ENCODE results near the gene RASIP1.

The RASIP1 gene

DNA sequence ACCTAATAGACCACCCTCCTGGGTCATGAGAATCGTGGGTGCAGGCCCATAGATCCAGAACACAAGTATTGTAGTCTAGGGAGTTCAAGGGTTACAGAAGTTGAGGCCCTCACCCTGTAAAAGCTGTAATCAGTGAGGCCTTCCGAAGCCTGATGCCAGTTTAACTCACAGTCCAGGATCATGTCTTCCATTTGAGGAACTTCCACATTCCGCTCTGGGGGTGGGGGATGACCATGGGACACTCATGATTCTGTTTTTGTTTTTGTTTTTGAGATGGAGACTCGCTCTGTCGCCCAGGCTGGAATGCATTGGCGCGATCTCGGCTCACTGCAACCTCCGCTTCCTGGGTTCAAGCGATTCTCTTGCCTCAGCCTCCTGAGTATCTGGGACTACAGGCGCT lies 1.7 kb upstream of the RASIP1 start:
- TF ChIP-seq GLIS2 (tag by site-specific recombination; IDR thresholded peaks at IDR 0.05) (no peak), ZNF335 (tag by site-specific recombination; conservative IDR thresholded peaks at IDR 0.05) (no peak), ZNF324 (tag by site-specific recombination; IDR thresholded peaks at IDR 0.05) (no peak)
- TF ChIP-seq, protein P1, sequence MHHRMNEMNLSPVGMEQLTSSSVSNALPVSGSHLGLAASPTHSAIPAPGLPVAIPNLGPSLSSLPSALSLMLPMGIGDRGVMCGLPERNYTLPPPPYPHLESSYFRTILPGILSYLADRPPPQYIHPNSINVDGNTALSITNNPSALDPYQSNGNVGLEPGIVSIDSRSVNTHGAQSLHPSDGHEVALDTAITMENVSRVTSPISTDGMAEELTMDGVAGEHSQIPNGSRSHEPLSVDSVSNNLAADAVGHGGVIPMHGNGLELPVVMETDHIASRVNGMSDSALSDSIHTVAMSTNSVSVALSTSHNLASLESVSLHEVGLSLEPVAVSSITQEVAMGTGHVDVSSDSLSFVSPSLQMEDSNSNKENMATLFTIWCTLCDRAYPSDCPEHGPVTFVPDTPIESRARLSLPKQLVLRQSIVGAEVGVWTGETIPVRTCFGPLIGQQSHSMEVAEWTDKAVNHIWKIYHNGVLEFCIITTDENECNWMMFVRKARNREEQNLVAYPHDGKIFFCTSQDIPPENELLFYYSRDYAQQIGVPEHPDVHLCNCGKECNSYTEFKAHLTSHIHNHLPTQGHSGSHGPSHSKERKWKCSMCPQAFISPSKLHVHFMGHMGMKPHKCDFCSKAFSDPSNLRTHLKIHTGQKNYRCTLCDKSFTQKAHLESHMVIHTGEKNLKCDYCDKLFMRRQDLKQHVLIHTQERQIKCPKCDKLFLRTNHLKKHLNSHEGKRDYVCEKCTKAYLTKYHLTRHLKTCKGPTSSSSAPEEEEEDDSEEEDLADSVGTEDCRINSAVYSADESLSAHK (tag by site-specific recombination; IDR thresholded peaks at IDR 0.05) = no peak
- Histone ChIP-seq H3K36me3 (ENCODE audit: control insufficient read depth in 2 of 2, insufficient read depth in 1 of 2, low read length in 2 of 2) (no peaks in the 10 kb centered on the region), H3K4me3 (ENCODE audit: low read depth, low read length) (no peak overlapping the region), H3K9me3 (ENCODE audit: control insufficient read depth, insufficient read depth, low read depth, low read length) (no peaks in the 10 kb centered on the region), H3K4me1 (ENCODE audit: control insufficient read depth, insufficient read depth, low read length) (peaks cover 5% of the 10 kb centered on the region), H3K27ac (ENCODE audit: extremely low read depth, low read depth, low read length) (0 out of 2 replicates have a peak overlapping the region, but pooled peaks have one; percentile 12)
- ChIA-PET POLR2A (no interaction called here), CTCF (no interaction called here)

DNA sequence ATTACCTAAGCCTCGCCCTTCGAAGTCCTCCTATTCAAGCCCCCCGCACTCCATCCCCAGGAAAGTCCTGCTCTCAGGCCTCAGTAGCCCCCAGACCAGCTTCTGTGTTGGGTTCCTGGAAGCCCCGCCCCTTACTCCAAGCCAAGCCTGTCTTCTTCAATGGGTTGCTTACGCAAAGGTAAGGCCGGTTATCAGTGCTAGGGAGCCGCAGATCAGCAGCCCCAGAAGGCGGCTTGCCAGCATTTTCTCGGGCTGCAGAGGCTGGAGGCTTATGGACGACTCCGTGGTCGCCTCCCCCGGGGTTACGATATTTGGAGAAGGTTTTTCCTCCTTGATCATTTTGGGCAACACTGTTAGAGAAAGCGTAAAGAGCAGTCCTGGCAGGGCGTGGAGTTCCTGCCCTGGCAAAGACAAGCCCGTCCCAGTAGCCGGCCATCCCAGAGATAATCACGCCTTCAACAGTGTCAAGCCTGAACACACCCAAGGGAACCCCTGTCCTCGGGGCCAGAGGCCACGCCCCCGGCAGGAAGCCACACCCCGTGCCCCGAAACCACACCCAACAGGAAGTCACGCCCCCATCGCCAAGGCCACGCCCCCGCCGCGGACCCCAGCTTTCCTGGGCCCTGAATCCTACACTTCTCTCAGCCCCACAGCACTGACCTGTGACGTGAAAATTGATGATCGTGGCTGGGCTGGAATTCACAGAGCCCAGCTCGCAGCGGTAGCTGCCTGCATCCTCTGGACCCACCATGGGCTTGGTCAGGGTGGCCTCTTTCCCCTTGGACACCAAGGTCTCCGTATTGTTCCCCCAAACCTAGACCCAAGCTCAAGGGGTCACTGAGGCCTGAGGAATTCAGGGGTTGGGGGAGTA lies 954 bp upstream of the RASIP1 start:
- Histone ChIP-seq H3K36me3 (ENCODE audit: control insufficient read depth in 2 of 2, insufficient read depth in 1 of 2, low read length in 2 of 2) (no peaks in the 10 kb centered on the region), H3K9me3 (ENCODE audit: control insufficient read depth, insufficient read depth, low read depth, low read length) (no peaks in the 10 kb centered on the region), H3K4me3 (ENCODE audit: low read depth, low read length) (no peak overlapping the region), H3K27ac (ENCODE audit: extremely low read depth, low read depth, low read length) (0 out of 2 replicates have a peak overlapping the region, but pooled peaks have one; percentile 12), H3K4me1 (ENCODE audit: control insufficient read depth, insufficient read depth, low read length) (peaks cover 5% of the 10 kb centered on the region)
- POLR2A ChIA-PET = no interaction called here
- CTCF ChIA-PET = interaction anchor here (0.7 kb wide), 1 partner anchor 258 kb away, joined by 3 read pairs; no protein-coding TSS in a partner anchor
- TF ChIP-seq ZSCAN16 (tag by site-specific recombination; IDR thresholded peaks at IDR 0.05) = no peak
- TF ChIP-seq ZNF473 (tag by site-specific recombination; IDR thresholded peaks at IDR 0.05) = no peak
- TF ChIP-seq ZBTB8A (tag by site-specific recombination; IDR thresholded peaks at IDR 0.05) = no peak
- no peak for TF ChIP-seq ZNF624 (tag by site-specific recombination; IDR thresholded peaks at IDR 0.05)
- TF ChIP-seq YY1 (tag by site-specific recombination; IDR thresholded peaks at IDR 0.05) = no peak
- TF ChIP-seq KLF10 (tag by site-specific recombination; IDR thresholded peaks at IDR 0.05) = peak; percentile 58; the same call in 1 of the 2 replicates
- peak; percentile 53 for TF ChIP-seq SP2 (tag by site-specific recombination; IDR thresholded peaks at IDR 0.05)
- TF ChIP-seq KLF8 (tag by site-specific recombination; IDR thresholded peaks at IDR 0.05) = peak; percentile 80
- TF ChIP-seq, protein P2, sequence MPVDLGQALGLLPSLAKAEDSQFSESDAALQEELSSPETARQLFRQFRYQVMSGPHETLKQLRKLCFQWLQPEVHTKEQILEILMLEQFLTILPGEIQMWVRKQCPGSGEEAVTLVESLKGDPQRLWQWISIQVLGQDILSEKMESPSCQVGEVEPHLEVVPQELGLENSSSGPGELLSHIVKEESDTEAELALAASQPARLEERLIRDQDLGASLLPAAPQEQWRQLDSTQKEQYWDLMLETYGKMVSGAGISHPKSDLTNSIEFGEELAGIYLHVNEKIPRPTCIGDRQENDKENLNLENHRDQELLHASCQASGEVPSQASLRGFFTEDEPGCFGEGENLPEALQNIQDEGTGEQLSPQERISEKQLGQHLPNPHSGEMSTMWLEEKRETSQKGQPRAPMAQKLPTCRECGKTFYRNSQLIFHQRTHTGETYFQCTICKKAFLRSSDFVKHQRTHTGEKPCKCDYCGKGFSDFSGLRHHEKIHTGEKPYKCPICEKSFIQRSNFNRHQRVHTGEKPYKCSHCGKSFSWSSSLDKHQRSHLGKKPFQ (tag by site-specific recombination; IDR thresholded peaks at IDR 0.05) = no peak
- TF ChIP-seq ZNF664 (tag by site-specific recombination; IDR thresholded peaks at IDR 0.05) = no peak
- TF ChIP-seq ZNF501 (tag by site-specific recombination; IDR thresholded peaks at IDR 0.05) = no peak
- TF ChIP-seq TRIM28 (IDR thresholded peaks at IDR 0.05; ENCODE audit: borderline replicate concordance, low read length) = no peak
- TF ChIP-seq HOXA7 (CRISPR knock-in tag; IDR thresholded peaks at IDR 0.05; ENCODE audit: borderline replicate concordance) = no peak
- TF ChIP-seq BCL11B (tag by site-specific recombination; IDR thresholded peaks at IDR 0.05; ENCODE audit: low read depth) = no peak
- TF ChIP-seq ZFP3 (tag by site-specific recombination; IDR thresholded peaks at IDR 0.05; ENCODE audit: low read depth) = no peak
- no peak for TF ChIP-seq ZNF791 (tag by site-specific recombination; IDR thresholded peaks at IDR 0.05)
- no peak for TF ChIP-seq ZNF544 (tag by site-specific recombination; IDR thresholded peaks at IDR 0.05)
- peak; percentile 65; the same call in 1 of the 2 replicates for TF ChIP-seq OSR2 (tag by site-specific recombination; IDR thresholded peaks at IDR 0.05)
- TF ChIP-seq ZNF707 (tag by site-specific recombination; IDR thresholded peaks at IDR 0.05) = 0 out of 2 replicates have a peak, but pooled peaks have one; percentile 13
- peak; percentile 94 for TF ChIP-seq KLF1 (tag by site-specific recombination; IDR thresholded peaks at IDR 0.05)
- TF ChIP-seq ZNF548 (tag by site-specific recombination; IDR thresholded peaks at IDR 0.05) = no peak
- no peak for TF ChIP-seq ZNF248 (tag by site-specific recombination; IDR thresholded peaks at IDR 0.05)
- TF ChIP-seq PRDM2 (tag by site-specific recombination; IDR thresholded peaks at IDR 0.05; ENCODE audit: borderline replicate concordance) = no peak
